Kidney (tissue), 14 donors: ENCODE results near the gene SEMA4G. TPM values are rescaled to one million over a fixed set of nuclear protein-coding genes. Genes with fewer than 3 reads are reported as not detected.

Experiments
- DNase-seq, 5 donors: peaks; one replicate each; pipeline ENCODE4 v3.0.0-alpha.2; 2013 to 2020
- FAIRE-seq: peaks from 2 replicates; lab custom pipeline; 2012; peaks lifted over from hg19 to GRCh38; lab: Jason Lieb, UNC
- H3K27ac ChIP-seq, 2 donors: one replicate each; pipeline ENCODE4 v1.7.0; 2013; ENCODE audit warnings: low read depth in 2 of 2, low read length in 2 of 2, inconsistent platforms in 1 of 2
- H3K27me3 ChIP-seq: one replicate; pipeline ENCODE4 v1.7.1; 2013; ENCODE audit warnings: low read length, inconsistent platforms; ENCODE audit not compliant: control insufficient read depth, insufficient read depth
- H3K36me3 ChIP-seq, 3 donors: one replicate each; pipeline versions ENCODE4 v1.7.0 to v1.7.1; 2013; ENCODE audit warnings: low read length in 3 of 3, control low read depth in 1 of 3, inconsistent platforms in 1 of 3; ENCODE audit not compliant: insufficient read depth in 3 of 3, control insufficient read depth in 2 of 3
- H3K4me1 ChIP-seq, 3 donors: one replicate each; pipeline versions ENCODE4 v1.7.0 to v1.7.1; 2013; ENCODE audit warnings: low read length in 3 of 3, inconsistent platforms in 1 of 3, low read depth in 1 of 3; ENCODE audit not compliant: control insufficient read depth in 2 of 3, insufficient read depth in 2 of 3
- H3K4me3 ChIP-seq, 3 donors: one replicate each; pipeline versions ENCODE4 v1.7.0 to v1.8.1; 2013; ENCODE audit warnings: low read length in 3 of 3, control low read depth in 1 of 3, inconsistent platforms in 1 of 3
- H3K9ac ChIP-seq, 3 donors: one replicate each; pipeline versions ENCODE4 v1.7.0 to v1.7.1; 2013; ENCODE audit warnings: low read length in 3 of 3, control low read depth in 1 of 3, inconsistent platforms in 1 of 3
- H3K9me3 ChIP-seq, 3 donors: one replicate each; pipeline versions ENCODE4 v1.7.0 to v1.7.1; 2013; ENCODE audit warnings: low read length in 3 of 3, control low read depth in 1 of 3, inconsistent platforms in 1 of 3; ENCODE audit not compliant: control insufficient read depth in 2 of 3, insufficient read depth in 1 of 3
- intact Hi-C: fragments of 100-400 bp; cut with DNase I; formaldehyde crosslinking; loops from one replicate; pipeline ENCODE4 v1.11.1; 2022
- polyA plus RNA-seq: library from polyadenylated mRNA; stranded (reverse); fragments of 350-450 nt; fragmentation: Illumina TruSeq; extraction: RNeasy Lipid Tissue Mini Kit (QIAGEN cat#74804); gene quantifications from one replicate; pipeline ENCODE4 v1.2.3, GENCODE V29; 2014; ENCODE audit warnings: low read depth, low replicate concordance; ENCODE audit not compliant: insufficient read depth
- total RNA-seq: library from RNA; stranded (reverse); fragmentation: NEBNext Ultra II Directional; extraction: Animal tissue kit (Norgen Biotek cat#: 25700); gene quantifications from one replicate; pipeline ENCODE4 v1.2.1, GENCODE V29; 2021
- TF ChIP-seq, protein P1 (sequence below): IDR thresholded peaks from 3 replicates; pipeline ENCODE4 v1.5.1; 2012; ENCODE audit warnings: mild to moderate bottlenecking, moderate library complexity, borderline replicate concordance; ENCODE audit not compliant: insufficient read depth; ENCODE audit errors: extremely low read depth
- donor health status: control.
- donor health status: control.
- donor health status: control.
- donor health status: control.
- donor health status: control.
- donor health status: DM: yes; HTN: yes; CAD: no.
- donor health status: Normal renal cell carcinoma (clear cell type).

Gene SEMA4G
- total and polyA plus RNA-seq, 2 donors from 2014 or later: 6.1 to 23.5 TPM

- Histone ChIP-seq H3K4me1 (peaks cover 0 to 2% (median 2%) of the 10 kb centered on the region in 3 donors), H3K27me3 (no peaks in the 10 kb centered on the region), H3K4me3 (no peak overlapping the region), H3K36me3 (peaks cover 3 to 40% (median 21%) of the 10 kb centered on the region in 3 donors), H3K27ac (no peak overlapping the region), H3K9me3 (no peaks in the 10 kb centered on the region), H3K9ac (no peak overlapping the region)
- DNase-seq (no peak), FAIRE-seq (no peak)
- TF ChIP-seq, protein P1, sequence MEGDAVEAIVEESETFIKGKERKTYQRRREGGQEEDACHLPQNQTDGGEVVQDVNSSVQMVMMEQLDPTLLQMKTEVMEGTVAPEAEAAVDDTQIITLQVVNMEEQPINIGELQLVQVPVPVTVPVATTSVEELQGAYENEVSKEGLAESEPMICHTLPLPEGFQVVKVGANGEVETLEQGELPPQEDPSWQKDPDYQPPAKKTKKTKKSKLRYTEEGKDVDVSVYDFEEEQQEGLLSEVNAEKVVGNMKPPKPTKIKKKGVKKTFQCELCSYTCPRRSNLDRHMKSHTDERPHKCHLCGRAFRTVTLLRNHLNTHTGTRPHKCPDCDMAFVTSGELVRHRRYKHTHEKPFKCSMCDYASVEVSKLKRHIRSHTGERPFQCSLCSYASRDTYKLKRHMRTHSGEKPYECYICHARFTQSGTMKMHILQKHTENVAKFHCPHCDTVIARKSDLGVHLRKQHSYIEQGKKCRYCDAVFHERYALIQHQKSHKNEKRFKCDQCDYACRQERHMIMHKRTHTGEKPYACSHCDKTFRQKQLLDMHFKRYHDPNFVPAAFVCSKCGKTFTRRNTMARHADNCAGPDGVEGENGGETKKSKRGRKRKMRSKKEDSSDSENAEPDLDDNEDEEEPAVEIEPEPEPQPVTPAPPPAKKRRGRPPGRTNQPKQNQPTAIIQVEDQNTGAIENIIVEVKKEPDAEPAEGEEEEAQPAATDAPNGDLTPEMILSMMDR: no peak
- intact Hi-C loops: no loop called here
Observed at GRCh38 chr10:100976906-100977305, 7.6 kb downstream of the SEMA4G start.

GRCh38 chr10:100977436-100977835, 8.1 kb downstream of the SEMA4G start:
- DNase-seq: no peak
- Histone ChIP-seq H3K9ac (no peak overlapping the region), H3K27ac (no peak overlapping the region), H3K4me1 (no peaks in the 10 kb centered on the region), H3K36me3 (peaks cover 3 to 40% (median 21%) of the 10 kb centered on the region in 3 donors), H3K9me3 (no peaks in the 10 kb centered on the region), H3K4me3 (no peak overlapping the region), H3K27me3 (no peaks in the 10 kb centered on the region)
- TF ChIP-seq, protein P1: no peak
- no peak for FAIRE-seq
- intact Hi-C loops: no loop called here

- no peaks in the 10 kb centered on the region for H3K27me3 ChIP-seq
- H3K36me3 ChIP-seq: peaks cover 3 to 40% (median 24%) of the 10 kb centered on the region in 3 donors
- no peak overlapping the region for H3K27ac ChIP-seq
- DNase-seq: peak in 1 of 5 donors; percentile 27
- no peaks in the 10 kb centered on the region for H3K4me1 ChIP-seq
- no peak overlapping the region for H3K9ac ChIP-seq
- no peak for FAIRE-seq
- TF ChIP-seq, protein P1: no peak
- H3K9me3 ChIP-seq: no peaks in the 10 kb centered on the region
- H3K4me3 ChIP-seq: no peak overlapping the region
- intact Hi-C loops: no loop called here
Observed at GRCh38 chr10:100978121-100978900, 9.0 kb downstream of the SEMA4G start.

- Histone ChIP-seq H3K27me3 (no peaks in the 10 kb centered on the region), H3K36me3 (peaks cover 3 to 40% (median 24%) of the 10 kb centered on the region in 3 donors), H3K4me1 (no peaks in the 10 kb centered on the region), H3K9me3 (no peaks in the 10 kb centered on the region), H3K4me3 (no peak overlapping the region), H3K9ac (no peak overlapping the region), H3K27ac (no peak overlapping the region)
- DNase-seq: no peak
- TF ChIP-seq, protein P1: no peak
- no peak for FAIRE-seq
- intact Hi-C loops: no loop called here
Observed at GRCh38 chr10:100978901-100979195, 9.5 kb downstream of the SEMA4G start.
